NT2/D1 (cell line): ENCODE data around the gene SPAG7.
"Not testable (repeated sequence)": the region's sequence is repeated elsewhere in the genome, so short reads cannot be mapped to it uniquely, and the experiment has no call there.

Experiments
- DNase-seq: peaks from one replicate; pipeline ENCODE4 v3.0.0-alpha.2; 2011; ENCODE audit warnings: low read depth, low spot score
- H3K27me3 ChIP-seq: 2 replicates; pipeline ENCODE4 v1.6.0; 2011; ENCODE audit warnings: mild to moderate bottlenecking; ENCODE audit not compliant: insufficient read length, insufficient read depth
- H3K36me3 ChIP-seq: 2 replicates; pipeline ENCODE4 v1.6.1; 2011; ENCODE audit warnings: mild to moderate bottlenecking, low read length, mixed read lengths; ENCODE audit not compliant: insufficient read depth, insufficient read length
- H3K4me1 ChIP-seq: 2 replicates; pipeline ENCODE4 v1.5.1; 2011; ENCODE audit not compliant: insufficient read depth, insufficient read length
- H3K4me3 ChIP-seq: 2 replicates; pipeline ENCODE4 v1.5.1; 2011; ENCODE audit warnings: low read depth; ENCODE audit not compliant: insufficient read length
- H3K9ac ChIP-seq: 2 replicates; pipeline ENCODE4 v1.6.0; 2011; ENCODE audit warnings: low read depth; ENCODE audit not compliant: insufficient read length
- H3K9me3 ChIP-seq: 2 replicates; pipeline ENCODE4 v1.5.1; 2011; ENCODE audit warnings: mild to moderate bottlenecking, low read length; ENCODE audit not compliant: insufficient read depth
- SUZ12 ChIP-seq: IDR thresholded peaks from 2 replicates; pipeline ENCODE4 v1.6.1; 2011; ENCODE audit not compliant: insufficient read length, insufficient read depth; ENCODE audit errors: extremely low read depth
- YY1 ChIP-seq: IDR thresholded peaks from 2 replicates; pipeline ENCODE4 v1.6.1; 2011; ENCODE audit not compliant: insufficient read length, insufficient read depth
- ZNF274 ChIP-seq: IDR thresholded peaks from 2 replicates; pipeline ENCODE4 v1.6.1; 2011; ENCODE audit warnings: mild to moderate bottlenecking, low read depth, low read length

Gene SPAG7

DNA sequence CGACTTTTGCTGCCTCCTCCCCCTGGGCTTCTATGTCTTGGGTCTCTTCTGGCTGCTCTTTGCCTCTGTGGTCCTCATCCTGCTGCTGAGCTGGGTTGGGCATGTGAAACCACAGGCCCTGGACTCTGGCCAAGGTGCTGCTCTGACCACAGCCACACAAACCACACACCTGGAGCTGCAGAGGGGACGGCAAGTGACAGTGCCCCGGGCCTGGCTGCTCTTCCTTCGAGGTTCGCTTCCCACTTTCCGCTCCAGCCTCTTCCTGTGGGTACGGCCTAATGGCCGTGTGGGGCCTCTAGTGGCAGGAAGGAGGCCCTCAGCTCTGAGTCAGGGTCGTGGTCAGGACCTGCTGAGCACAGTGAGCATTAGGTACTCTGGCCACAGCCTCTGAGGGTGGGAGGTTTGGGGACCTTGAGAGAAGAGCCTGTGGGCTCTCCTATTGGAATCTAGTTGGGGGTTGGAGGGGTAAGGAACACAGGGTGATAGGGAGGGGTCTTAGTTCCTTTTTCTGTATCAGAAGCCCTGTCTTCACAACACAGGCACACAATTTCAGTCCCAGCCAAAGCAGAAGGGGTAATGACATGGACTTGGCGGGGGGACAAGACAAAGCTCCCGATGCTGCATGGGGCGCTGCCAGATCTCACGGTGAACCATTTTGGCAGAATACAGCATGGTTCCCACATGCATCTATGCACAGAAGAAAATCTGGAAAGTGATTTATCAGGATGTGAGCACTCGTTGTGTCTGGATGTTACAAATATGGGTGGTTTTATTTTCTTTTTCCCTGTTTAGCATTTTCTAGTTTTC, 33.2 kb downstream of the SPAG7 start:
- TF ChIP-seq SUZ12, result no peak
- TF ChIP-seq ZNF274, result no peak
- TF ChIP-seq YY1, result no peak
- H3K9me3 ChIP-seq, result no peaks in the 10 kb centered on the region
- no peak overlapping the region for H3K4me3 ChIP-seq
- H3K36me3 ChIP-seq, result peaks cover 57% of the 10 kb centered on the region
- H3K27me3 ChIP-seq, result no peaks in the 10 kb centered on the region
- no peak overlapping the region for H3K9ac ChIP-seq
- H3K4me1 ChIP-seq, result peaks cover 10% of the 10 kb centered on the region
- DNase-seq, result no peak

DNA sequence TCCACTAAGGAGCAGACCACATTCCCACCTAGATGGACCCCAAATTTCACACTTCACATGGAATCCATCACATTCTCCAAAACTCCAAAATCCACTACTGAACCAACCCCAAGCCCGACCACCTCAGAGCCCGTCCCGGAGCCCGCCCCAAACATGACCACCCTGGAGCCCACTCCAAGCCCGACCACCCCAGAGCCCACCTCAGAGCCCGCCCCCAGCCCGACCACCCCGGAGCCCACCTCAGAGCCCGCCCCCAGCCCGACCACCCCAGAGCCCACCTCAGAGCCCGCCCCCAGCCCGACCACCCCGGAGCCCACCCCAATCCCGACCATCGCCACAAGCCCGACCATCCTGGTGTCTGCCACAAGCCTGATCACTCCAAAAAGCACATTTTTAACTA, 34.0 kb downstream of the SPAG7 start:
- Histone ChIP-seq H3K27me3 (no peaks in the 10 kb centered on the region), H3K36me3 (peaks cover 55% of the 10 kb centered on the region)

DNA sequence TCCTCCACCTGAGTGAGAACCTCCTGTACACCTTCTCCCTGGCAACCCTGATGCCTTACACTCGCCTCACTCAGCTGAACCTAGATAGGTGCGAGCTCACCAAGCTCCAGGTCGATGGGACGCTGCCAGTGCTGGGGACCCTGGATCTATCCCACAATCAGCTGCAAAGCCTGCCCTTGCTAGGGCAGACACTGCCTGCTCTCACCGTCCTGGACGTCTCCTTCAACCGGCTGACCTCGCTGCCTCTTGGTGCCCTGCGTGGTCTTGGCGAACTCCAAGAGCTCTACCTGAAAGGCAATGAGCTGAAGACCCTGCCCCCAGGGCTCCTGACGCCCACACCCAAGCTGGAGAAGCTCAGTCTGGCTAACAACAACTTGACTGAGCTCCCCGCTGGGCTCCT, 34.9 kb downstream of the SPAG7 start:
- Histone ChIP-seq H3K36me3 (peaks cover 46% of the 10 kb centered on the region), H3K4me3 (no peak overlapping the region), H3K27me3 (no peaks in the 10 kb centered on the region), H3K9me3 (no peaks in the 10 kb centered on the region), H3K9ac (no peak overlapping the region), H3K4me1 (peaks cover 5% of the 10 kb centered on the region)
- DNase-seq, result no peak
- TF ChIP-seq ZNF274, result no peak
- TF ChIP-seq SUZ12, result no peak

More for the DNA sequence above, 34.0 kb downstream of the SPAG7 start:
- no peak for DNase-seq
- peaks cover 7% of the 10 kb centered on the region for H3K4me1 ChIP-seq
- TF ChIP-seq SUZ12 (no peak), ZNF274 (no peak), YY1 (no peak)
- H3K9ac ChIP-seq, result no peak overlapping the region
- H3K9me3 ChIP-seq, result no peaks in the 10 kb centered on the region
- H3K4me3 ChIP-seq, result no peak overlapping the region

DNA sequence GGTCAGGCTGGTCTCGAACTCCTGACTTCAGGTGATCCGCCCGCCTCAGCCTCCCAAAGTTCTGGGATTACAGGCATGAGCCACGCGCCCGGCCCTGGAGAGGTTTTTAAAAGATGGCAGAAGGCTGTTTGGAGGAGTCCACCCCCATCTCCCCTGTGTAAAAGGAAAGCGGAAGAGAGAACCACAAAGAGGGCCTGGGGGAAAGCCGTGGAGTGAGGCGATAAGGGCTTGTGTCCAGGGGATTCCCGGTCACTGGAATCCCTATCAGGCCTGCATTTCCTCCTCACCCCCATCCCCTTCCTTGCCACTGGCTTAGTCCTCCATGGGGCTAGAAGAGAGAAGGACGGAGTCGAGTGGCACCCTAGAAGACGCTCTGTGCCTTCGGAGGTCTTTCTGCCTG, 35.7 kb downstream of the SPAG7 start, which contains the start of gene GP1BA:
Gene GP1BA, plus strand, starts transcription at position 315 of the 400 bp plus-strand sequence. CDS start 328 bp downstream, outside the sequence.
- H3K27me3 ChIP-seq, result no peaks in the 10 kb centered on the region
- no peaks in the 10 kb centered on the region for H3K9me3 ChIP-seq
- peaks cover 38% of the 10 kb centered on the region for H3K36me3 ChIP-seq
- TF ChIP-seq SUZ12 (no peak), YY1 (no peak), ZNF274 (no peak)
- H3K4me1 ChIP-seq, result peaks cover 5% of the 10 kb centered on the region
- DNase-seq, result no peak
- no peak within 1 kb of the TSS for H3K4me3 ChIP-seq
- H3K9ac ChIP-seq, result no peak within 1 kb of the TSS

DNA sequence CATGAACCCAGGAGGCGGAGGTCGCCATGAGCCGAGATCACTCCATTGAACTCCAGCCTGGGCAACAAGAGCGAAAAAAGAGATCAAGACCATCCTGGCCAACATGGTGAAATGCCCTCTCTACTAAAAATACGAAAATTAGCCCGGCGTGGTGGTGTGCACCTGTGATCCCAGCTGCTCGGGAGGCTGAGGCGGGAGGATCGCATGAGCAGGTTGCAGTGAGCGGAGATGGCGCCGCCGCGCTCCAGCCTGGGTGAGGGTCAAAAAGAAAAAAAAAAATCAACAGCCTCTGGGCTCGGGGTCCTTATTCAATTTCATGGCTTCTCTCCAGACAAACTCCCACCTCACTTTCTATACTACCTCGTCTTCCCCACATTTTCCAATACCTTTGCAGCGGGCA, 38.7 kb downstream of the SPAG7 start:
- Histone ChIP-seq H3K27me3 (no peaks in the 10 kb centered on the region), H3K4me1 (no peaks in the 10 kb centered on the region), H3K36me3 (peaks cover 22% of the 10 kb centered on the region), H3K9me3 (no peaks in the 10 kb centered on the region), H3K9ac (no peak overlapping the region), H3K4me3 (no peak overlapping the region)
- TF ChIP-seq ZNF274 (no peak), YY1 (no peak), SUZ12 (no peak)
- no peak for DNase-seq

DNA sequence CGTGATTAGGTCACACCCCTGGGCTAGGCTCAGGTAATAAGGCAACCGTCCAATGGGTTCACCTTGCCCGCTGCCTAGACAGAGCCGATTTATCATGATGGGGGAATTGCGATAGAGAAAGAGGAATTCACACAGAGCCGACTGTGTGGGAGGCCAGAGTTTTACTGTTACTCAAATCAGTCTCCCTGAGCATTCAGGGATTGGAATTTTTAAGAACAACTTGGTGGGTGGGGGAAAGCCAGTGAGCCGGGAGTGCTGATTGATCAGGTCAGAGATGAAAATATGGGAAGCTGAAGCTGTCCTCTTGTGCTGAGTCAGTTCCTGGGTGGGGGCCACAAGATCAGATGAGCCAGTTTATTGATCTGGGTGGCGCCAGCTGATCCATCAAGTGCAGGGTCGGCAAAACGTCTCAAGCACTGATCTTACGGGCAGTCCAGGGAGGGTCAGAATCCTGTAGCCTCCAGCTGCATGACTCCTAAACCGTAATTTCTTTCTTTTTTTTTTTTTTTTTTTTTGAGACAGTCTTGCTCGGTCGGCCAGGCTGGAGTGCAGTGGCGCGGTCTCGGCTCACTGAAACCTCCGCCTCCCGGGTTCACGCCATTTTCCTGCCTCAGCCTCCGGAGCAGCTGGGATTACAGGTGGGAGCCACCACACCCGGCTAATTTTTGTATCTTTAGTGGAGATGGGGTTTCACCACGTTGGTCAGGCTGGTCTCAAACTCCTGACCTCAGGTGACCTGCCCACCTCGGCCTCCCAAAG, 40.9 kb downstream of the SPAG7 start:
- H3K9ac ChIP-seq, H3K9me3 ChIP-seq, H3K27me3 ChIP-seq, H3K4me1 ChIP-seq, H3K4me3 ChIP-seq, DNase-seq: not testable (repeated sequence)
- H3K36me3 ChIP-seq, result peaks cover 17% of the 10 kb centered on the region

DNA sequence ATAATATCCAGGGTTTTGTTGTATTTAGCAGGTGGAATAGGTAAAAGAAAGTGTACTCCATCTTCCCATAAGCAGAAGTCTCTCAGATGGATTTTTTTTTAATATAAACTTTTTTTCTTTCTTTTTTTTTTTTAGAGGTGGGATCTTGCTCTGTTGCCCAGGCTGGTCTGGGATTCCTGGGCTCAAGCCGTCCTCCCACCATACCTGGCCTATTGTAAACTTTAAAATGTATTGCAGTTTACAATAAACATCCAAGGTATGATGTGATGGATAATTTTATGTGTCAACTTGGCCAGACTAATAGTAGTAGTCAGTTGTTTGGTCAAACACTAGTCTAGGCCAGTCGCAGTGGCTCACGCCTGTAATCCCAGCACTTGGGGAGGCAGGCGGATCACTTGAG, 46.3 kb downstream of the SPAG7 start:
- H3K4me3 ChIP-seq, result no peak overlapping the region
- no peaks in the 10 kb centered on the region for H3K9me3 ChIP-seq
- TF ChIP-seq ZNF274, result no peak
- TF ChIP-seq SUZ12, result no peak
- TF ChIP-seq YY1, result no peak
- no peak overlapping the region for H3K9ac ChIP-seq
- H3K27me3 ChIP-seq, result no peaks in the 10 kb centered on the region
- no peak for DNase-seq
- no peaks in the 10 kb centered on the region for H3K36me3 ChIP-seq
- peaks cover 2% of the 10 kb centered on the region for H3K4me1 ChIP-seq
